Central memory CD8-positive, alpha-beta T cell (primary cell): ENCODE results near the gene AQP3.

Source experiments
- ATAC-seq: fragments of 150-1000 bp; cut with Tn5 transposase; replicated peaks from 2 replicates; pipeline ENCODE4 v1.10.0; 2022; ENCODE audit warnings: mild to moderate bottlenecking, moderate FRiP score, moderate number of reproducible peaks; ENCODE audit not compliant: poor library complexity, severe bottlenecking; ENCODE audit errors: extremely low read depth
- DNase-seq, 2 donors: peaks; one replicate each; pipeline ENCODE4 v3.0.0; 2021; ENCODE audit warnings: low spot score in 2 of 2
- H3K27ac Mint-ChIP-seq: one replicate; pipeline ENCODE4 v1.8.0; 2022; ENCODE audit warnings: low read depth, mild to moderate bottlenecking, moderate library complexity, mixed read lengths
- H3K27me3 Mint-ChIP-seq: one replicate; pipeline ENCODE4 v1.8.0; 2022; ENCODE audit warnings: mixed read lengths
- H3K36me3 Mint-ChIP-seq: one replicate; pipeline ENCODE4 v1.8.0; 2022; ENCODE audit warnings: mild to moderate bottlenecking, moderate library complexity, mixed read lengths; ENCODE audit not compliant: insufficient read depth
- H3K4me1 Mint-ChIP-seq: one replicate; pipeline ENCODE4 v1.8.0; 2022; ENCODE audit warnings: mixed read lengths
- H3K4me3 Mint-ChIP-seq: one replicate; pipeline ENCODE4 v1.8.0; 2022; ENCODE audit warnings: mild to moderate bottlenecking, moderate library complexity, mixed read lengths
- H3K9me3 Mint-ChIP-seq: one replicate; pipeline ENCODE4 v1.8.0; 2022; ENCODE audit warnings: mixed read lengths

The AQP3 gene

DNA sequence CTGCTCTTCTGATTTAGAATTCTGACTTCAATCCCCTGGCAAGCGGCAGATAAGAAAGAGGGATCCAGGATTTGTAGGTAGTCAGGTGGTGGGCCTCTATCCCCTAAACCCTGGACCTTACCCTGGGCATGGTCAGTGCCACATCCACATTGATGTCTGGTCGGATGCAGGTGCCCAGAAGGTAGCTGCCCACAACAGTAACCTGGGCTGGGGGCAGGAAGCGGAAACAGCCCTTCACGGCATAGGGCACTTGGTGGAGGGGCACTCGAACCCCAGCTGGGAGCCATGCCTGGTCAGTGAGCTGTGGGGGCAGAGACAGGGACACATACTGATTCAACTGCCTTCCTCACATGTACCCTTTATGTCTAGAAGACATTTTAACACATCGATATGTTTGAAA lies 22.5 kb upstream of the AQP3 start:
- H3K9me3 Mint-ChIP-seq = no peaks in the 10 kb centered on the region
- peaks cover 43% of the 10 kb centered on the region for H3K36me3 Mint-ChIP-seq
- DNase-seq = no peak
- H3K27me3 Mint-ChIP-seq = no peaks in the 10 kb centered on the region
- no peak overlapping the region for H3K27ac Mint-ChIP-seq
- peaks cover 19% of the 10 kb centered on the region for H3K4me1 Mint-ChIP-seq
- H3K4me3 Mint-ChIP-seq = peak overlapping the region; percentile 6
- no peak for ATAC-seq

DNA sequence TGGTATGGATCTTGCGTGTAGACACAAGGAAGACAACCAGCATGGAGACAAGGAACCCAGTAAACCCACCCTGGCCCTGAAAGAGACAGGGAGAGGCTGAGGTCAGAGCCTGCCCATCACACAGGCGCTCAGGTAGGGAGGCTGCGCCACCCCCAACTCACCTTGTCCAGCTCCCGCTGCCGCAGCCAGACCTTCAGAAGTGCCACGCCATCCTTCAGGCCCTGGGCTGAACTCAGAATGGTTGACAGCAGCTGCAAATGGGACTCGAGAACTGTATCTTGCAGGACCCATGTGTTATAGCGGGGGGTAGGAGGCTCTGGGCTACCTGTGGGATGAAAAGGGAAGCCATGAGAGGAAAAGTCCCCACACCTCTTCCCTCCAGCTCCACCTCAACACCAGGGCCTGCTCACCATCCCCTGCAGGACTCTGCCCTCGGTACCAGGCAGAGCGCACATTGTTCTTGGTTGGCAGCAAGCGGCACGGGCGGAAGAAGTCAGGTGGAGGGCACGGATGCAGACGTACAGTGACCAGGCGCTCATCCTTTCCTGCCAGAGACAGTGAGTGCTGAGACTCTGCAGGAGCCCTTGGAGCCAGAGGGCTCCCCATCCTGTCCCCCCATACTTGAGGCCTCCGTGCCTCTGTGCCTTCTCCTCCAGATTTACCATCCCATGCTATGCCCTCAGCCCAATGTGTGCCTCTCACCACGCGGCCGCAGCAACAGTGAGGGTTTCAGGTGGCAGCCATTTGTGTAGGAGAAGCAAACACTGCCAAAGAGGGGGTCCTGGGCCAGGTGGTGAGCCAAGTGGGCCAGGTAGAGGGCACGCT lies 21.6 kb upstream of the AQP3 start:
- ATAC-seq = no peak
- H3K27ac Mint-ChIP-seq = no peak overlapping the region
- no peak for DNase-seq
- H3K27me3 Mint-ChIP-seq = no peaks in the 10 kb centered on the region
- peaks cover 51% of the 10 kb centered on the region for H3K36me3 Mint-ChIP-seq
- no peaks in the 10 kb centered on the region for H3K9me3 Mint-ChIP-seq
- peaks cover 18% of the 10 kb centered on the region for H3K4me1 Mint-ChIP-seq
- H3K4me3 Mint-ChIP-seq = peak overlapping the region; percentile 6

DNA sequence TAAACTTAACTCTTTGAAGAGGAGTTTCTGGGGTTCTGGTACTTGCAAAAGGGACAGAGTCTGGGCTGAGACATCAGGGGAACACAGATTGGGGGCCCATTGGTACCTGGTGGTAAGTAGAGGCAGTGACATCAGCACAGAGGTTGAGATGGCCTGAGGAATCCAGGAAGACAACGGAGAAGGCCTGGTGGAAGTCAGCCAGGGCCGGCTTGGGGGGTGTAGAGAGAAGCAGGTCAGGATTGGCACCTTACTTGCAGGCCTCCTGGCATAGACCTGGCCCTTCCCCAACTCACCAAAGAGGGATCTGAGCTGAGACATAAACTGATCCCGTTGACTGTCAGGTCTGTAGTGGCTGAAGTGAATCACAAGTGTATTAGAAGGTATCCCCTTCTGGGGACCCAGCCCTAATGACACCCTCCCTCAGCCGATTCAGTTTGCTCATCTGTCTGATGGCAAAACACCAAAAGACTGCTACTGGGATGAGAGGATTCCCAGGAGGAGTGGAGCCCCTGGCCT lies 20.9 kb upstream of the AQP3 start:
- Mint-ChIP-seq H3K9me3 (no peaks in the 10 kb centered on the region), H3K27me3 (no peaks in the 10 kb centered on the region), H3K4me3 (no peak overlapping the region), H3K4me1 (peaks cover 12% of the 10 kb centered on the region), H3K27ac (no peak overlapping the region), H3K36me3 (peaks cover 50% of the 10 kb centered on the region)
- no peak for ATAC-seq
- DNase-seq = no peak

DNA sequence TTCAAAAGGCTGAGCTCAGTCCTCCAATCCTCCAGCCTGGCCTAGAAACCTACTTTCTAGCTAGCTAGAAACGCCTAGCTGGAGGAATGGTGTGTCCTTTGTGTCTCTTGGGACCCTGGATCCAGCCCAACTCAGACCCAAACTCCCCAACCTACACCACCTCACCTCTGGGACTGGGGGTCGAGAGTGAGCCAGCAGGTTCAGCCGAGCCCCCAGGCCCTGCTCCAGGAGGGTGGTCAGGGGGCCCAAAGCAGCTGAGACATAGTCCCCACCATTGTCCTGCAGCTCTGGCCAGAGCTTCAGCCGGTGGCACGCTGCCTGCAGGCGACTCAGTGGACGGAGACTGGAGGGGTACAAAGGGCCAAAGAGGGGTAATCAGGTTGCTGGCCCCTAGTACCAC lies 20.1 kb upstream of the AQP3 start:
- H3K27ac Mint-ChIP-seq = no peak overlapping the region
- H3K4me3 Mint-ChIP-seq = no peak overlapping the region
- H3K9me3 Mint-ChIP-seq = no peaks in the 10 kb centered on the region
- no peak for DNase-seq
- no peak for ATAC-seq
- no peaks in the 10 kb centered on the region for H3K27me3 Mint-ChIP-seq
- peaks cover 49% of the 10 kb centered on the region for H3K36me3 Mint-ChIP-seq
- H3K4me1 Mint-ChIP-seq = peaks cover 12% of the 10 kb centered on the region

DNA sequence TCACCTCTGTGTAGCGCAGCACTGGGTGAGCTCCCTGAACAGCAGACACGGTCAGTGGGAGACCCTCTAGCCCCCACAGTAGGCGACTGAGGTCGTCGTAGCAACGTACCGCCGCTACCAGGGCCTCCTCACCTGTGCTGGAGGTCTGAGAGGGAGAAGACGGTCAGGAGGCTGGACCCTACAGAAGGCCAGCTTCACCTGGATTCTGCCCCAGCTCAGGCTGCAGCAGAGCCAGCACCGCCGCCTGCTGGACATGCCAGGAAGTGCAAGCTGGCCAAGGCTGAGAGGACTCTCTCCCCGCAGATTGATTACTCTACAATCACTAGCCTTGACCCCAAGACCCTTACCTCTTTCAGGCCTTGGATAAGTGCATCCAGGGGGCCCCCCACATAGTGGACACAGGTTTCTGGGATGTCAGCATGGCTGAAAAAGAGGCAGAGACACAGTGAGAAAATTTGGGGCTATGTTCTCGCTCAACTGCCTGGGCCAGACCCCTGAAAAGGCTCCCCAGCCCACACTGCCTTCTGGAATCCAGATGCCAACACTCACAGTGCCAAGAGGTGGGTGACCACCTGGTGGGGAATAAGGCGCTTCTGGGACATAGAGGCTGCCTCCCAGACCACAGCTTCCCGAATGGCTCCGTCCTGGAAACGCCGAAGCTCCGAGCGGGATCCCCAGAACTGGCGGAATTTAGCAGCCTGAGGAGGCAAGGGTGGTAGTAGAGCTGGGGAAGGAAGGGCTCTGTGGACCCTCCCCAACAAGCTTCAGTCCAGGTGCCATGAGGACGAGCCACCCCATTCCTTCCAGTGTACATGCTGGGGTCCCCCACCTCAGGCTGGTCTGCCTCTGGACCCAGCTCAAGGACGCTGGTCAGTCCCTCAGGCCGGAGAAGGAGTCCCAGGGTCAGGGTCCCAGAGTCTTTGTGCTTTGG lies 19.4 kb upstream of the AQP3 start:
- H3K4me1 Mint-ChIP-seq = peaks cover 8% of the 10 kb centered on the region
- no peaks in the 10 kb centered on the region for H3K9me3 Mint-ChIP-seq
- DNase-seq (peak; percentile 52 to 66), ATAC-seq (peak; percentile 40)
- H3K36me3 Mint-ChIP-seq = peaks cover 45% of the 10 kb centered on the region
- no peak overlapping the region for H3K4me3 Mint-ChIP-seq
- H3K27me3 Mint-ChIP-seq = no peaks in the 10 kb centered on the region
- no peak overlapping the region for H3K27ac Mint-ChIP-seq

- no peaks in the 10 kb centered on the region for H3K27me3 Mint-ChIP-seq
- no peaks in the 10 kb centered on the region for H3K4me1 Mint-ChIP-seq
- DNase-seq = no peak
- no peak overlapping the region for H3K27ac Mint-ChIP-seq
- peaks cover 38% of the 10 kb centered on the region for H3K36me3 Mint-ChIP-seq
- no peak overlapping the region for H3K4me3 Mint-ChIP-seq
- no peak for ATAC-seq
- H3K9me3 Mint-ChIP-seq = no peaks in the 10 kb centered on the region
Observed at GRCh38 chr9:33465596-33466564, 18.5 kb upstream of the AQP3 start.

GRCh38 chr9:33465096-33465495 lies 17.7 kb upstream of the AQP3 start:
- Mint-ChIP-seq H3K27ac (no peak overlapping the region), H3K4me1 (no peaks in the 10 kb centered on the region), H3K36me3 (peaks cover 35% of the 10 kb centered on the region), H3K4me3 (no peak overlapping the region), H3K9me3 (no peaks in the 10 kb centered on the region), H3K27me3 (no peaks in the 10 kb centered on the region)
- DNase-seq (no peak), ATAC-seq (no peak)

- no peak overlapping the region for H3K27ac Mint-ChIP-seq
- ATAC-seq (no peak), DNase-seq (no peak)
- H3K4me1 Mint-ChIP-seq = peaks cover under 1% of the 10 kb centered on the region
- peaks cover 33% of the 10 kb centered on the region for H3K36me3 Mint-ChIP-seq
- H3K27me3 Mint-ChIP-seq = no peaks in the 10 kb centered on the region
- no peak overlapping the region for H3K4me3 Mint-ChIP-seq
- no peaks in the 10 kb centered on the region for H3K9me3 Mint-ChIP-seq
Observed at GRCh38 chr9:33464045-33464636, 16.7 kb upstream of the AQP3 start.

GRCh38 chr9:33463151-33463550 lies 15.8 kb upstream of the AQP3 start:
- Mint-ChIP-seq H3K27me3 (no peaks in the 10 kb centered on the region), H3K9me3 (no peaks in the 10 kb centered on the region), H3K4me1 (peaks cover 11% of the 10 kb centered on the region), H3K27ac (no peak overlapping the region), H3K36me3 (peaks cover 31% of the 10 kb centered on the region), H3K4me3 (no peak overlapping the region)
- ATAC-seq (no peak), DNase-seq (no peak)

DNA sequence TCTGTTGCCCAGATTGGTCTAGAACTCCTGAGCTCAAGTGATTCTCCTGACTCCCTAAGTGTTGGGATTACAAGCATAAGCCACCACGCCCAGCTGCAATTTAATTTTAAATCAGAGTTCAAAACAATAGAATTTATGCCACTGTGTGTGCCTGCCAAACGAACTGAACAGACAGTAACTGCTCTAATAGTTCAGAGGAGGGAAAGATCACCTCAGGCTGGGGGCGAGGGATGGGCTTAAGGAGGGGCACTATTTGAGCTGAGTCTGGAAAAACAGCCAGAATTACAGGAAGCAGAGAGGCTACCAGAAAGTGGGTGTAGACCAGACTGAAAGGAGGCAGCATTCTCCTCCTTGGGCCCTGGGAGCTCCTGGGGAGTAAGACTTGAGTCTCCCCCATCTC lies 14.1 kb upstream of the AQP3 start:
- H3K4me3 Mint-ChIP-seq = no peak overlapping the region
- peak overlapping the region; percentile 16 for H3K27ac Mint-ChIP-seq
- no peaks in the 10 kb centered on the region for H3K27me3 Mint-ChIP-seq
- no peaks in the 10 kb centered on the region for H3K9me3 Mint-ChIP-seq
- peaks cover 25% of the 10 kb centered on the region for H3K36me3 Mint-ChIP-seq
- no peak for ATAC-seq
- peaks cover 18% of the 10 kb centered on the region for H3K4me1 Mint-ChIP-seq
- DNase-seq = no peak

DNA sequence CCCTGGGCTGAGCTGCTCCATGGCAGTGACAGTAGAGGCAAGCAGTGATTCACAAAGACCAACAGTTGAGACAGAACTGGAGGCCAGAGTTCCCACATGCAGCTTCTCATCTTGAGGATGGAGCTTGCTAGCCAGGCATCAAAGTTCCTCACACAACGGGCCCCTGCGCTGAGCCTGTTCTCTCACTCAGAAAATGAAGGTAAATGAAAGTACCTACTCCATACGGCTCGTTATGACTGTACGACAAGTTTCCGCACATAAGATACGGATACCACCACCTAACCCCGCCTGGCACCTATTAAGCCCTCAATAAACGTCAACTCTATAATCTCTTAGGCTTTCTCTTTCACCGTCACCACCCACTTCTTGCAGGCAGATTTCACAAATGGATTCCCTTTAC lies 13.5 kb upstream of the AQP3 start:
- DNase-seq = no peak
- Mint-ChIP-seq H3K4me3 (no peak overlapping the region), H3K27ac (peak overlapping the region; percentile 16), H3K27me3 (no peaks in the 10 kb centered on the region), H3K9me3 (no peaks in the 10 kb centered on the region), H3K36me3 (peaks cover 23% of the 10 kb centered on the region), H3K4me1 (peaks cover 21% of the 10 kb centered on the region)
- no peak for ATAC-seq
